Measurements from ENCODE around the gene KCTD15.

- TF ChIP-seq CTCF (IDR thresholded peaks at IDR 0.05) (peak in 5 of 6 experiments; percentile 55 to 95 (median 78)), POLR2A (IDR thresholded peaks at IDR 0.05) (peak; percentile 1 to 84)
Measured at GRCh38 chr19:33795370-33796163, 1.1 kb upstream of the KCTD15 start.

All from thyroid gland (tissue), 4 donors.